Activated CD4-positive, CD25-positive, alpha-beta regulatory T cell treated with anti-CD3 and anti-CD28 coated beads, Interleukin-2, amount 50 U/mL, for 16 hours (primary cell): ENCODE results near the gene GALNT17.
"Not testable (repeated sequence)": the region's sequence is repeated elsewhere in the genome, so short reads cannot be mapped to it uniquely, and the experiment has no call there.

ENCODE experiments used
- DNase-seq: peaks from one replicate; pipeline ENCODE4 v3.0.0-alpha.2; 2020; ENCODE audit warnings: low read depth, low spot score

GALNT17 gene

GRCh38 chr7:71165708-71166107 lies 33.8 kb downstream of the GALNT17 start:
- DNase-seq = no peak

- DNase-seq = no peak
These were observed 39.5 kb downstream of the GALNT17 start for GRCh38 chr7:71171476-71171875.

DNA sequence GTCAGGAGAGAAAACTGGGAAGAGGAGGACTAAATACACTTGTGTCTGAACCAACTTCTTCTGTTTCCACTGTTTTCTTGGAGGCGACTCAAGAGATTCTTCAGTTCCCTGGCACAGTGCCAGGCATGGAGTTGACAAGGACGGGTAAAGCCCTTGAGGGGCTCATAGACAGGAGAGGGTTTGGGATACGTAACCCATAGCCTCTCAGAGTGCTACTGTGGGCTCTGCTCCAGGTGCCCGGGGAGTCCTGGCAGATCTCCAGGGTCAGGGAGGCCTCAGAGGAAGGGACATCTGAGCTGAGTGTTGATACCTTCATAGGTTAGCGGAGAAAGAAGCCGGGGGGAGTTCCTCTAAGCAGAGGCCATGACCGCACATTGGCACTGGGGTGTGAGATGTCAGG lies 42.0 kb downstream of the GALNT17 start:
- DNase-seq = no peak

GRCh38 chr7:71182438-71182935 lies 50.5 kb downstream of the GALNT17 start:
- DNase-seq = no peak

DNA sequence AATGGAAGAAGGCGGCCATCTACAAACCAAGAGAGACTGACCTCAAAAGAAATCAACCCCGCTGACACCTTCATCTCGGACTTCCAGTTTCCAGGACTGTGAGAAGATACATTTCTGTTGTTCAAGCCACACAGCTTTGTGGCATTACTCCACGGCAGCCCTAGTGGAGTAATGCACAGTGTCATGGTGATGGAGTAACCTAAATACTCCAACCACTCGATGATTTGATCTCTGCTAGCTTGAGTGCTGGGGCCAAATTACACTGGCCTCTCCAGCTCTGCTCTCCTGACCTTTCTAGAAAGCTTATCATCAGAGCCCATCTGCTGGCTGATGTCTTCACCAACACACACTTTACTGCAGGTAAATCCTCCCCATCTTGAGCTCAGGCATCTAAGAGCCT lies 52.2 kb downstream of the GALNT17 start:
- no peak for DNase-seq

DNA sequence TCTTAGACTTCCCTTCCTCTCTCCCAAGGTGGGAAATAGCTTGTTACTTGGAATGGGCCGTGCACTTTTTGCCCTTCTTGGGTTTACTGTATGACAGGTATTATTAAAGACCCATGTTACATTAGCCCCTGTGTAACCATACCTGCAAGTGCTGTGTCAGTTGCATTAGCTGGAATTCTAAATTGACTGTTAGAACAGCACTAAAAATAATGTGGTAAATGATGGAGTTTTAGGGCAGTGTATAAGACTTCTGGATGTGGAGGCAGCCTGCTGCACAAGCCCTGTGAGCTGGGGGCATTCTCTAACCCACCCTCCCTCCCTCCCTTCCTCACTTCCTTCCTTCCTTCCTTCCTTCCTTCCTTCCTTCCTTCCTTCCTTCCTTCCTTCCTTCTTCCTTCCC lies 52.7 kb downstream of the GALNT17 start:
- DNase-seq = no peak

DNA sequence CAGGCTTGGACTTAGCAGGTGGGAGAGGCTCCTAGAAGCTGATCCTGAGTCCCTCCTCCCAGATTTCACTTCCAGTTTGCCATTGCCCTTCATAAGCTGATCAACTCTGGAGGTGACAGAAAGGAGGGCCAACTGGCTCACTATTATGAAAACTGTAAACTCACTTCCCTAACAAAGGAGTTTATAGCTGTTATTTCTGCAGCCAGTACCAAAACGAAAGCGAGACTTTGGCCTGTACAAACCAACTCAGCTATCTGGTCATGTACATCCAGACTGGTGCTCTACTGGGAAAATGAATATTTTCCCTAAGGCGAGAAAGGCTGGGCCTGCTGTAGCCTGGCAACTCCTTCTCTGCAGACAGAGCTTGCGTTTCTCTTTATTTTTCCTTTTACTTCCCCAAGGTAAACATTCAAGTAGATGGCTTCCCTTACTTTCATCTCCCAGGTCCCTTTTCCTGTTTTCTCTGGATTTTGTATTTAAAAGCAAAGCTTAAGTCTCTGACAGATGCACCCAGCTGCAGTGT lies 54.7 kb downstream of the GALNT17 start:
- no peak for DNase-seq

DNA sequence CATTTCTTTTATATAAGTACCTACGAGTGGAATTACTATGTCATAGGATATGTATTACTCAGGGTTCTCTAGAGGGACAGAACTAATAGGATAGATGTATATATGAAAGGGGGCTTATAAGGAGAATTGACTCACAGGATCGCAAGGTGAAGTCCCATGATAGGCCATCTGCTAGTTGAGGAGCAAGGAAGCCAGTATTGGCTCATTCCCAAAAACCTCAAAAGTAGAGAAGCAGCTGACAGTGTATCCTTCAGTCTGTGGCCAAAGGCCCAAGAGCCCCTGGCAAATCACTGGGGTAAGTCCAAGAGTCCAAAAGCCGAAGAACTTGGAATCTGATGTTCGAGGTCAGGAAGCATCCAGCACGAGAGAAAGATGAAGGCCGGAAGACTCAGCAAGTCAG lies 59.8 kb downstream of the GALNT17 start:
- no peak for DNase-seq

DNA sequence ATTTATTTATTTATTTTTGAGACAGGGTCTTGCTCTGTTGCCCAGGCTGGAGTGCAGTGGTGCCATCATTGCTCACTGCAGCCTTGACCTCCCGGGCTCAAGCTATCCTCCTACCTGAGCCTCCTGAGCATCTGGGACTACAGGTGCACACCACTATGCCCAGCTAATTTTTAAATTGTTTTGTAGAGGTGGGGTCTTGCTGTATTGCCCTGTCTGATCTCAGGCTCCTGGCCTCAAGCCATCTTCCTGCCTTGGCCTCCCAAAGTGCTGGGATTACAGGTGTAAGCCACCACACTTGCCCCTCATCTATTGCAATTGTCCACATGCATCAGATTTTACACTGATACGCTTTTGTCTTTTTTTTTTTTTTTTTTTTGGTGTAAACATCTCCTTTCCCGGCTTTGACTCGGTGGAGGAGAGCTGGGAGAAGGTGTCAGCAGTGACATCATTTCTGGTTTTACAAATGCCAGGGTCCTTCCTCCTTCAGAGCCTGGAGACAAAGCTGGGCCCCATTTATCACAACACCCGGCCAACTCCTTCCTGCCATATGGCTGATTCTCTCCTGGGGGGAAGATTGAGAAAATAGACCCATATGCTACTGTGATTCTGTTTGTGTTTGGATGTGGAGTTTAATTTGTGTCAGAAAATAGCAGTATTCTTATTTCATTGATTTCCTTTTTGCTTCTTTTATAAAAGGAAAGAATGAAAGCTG lies 61.3 kb downstream of the GALNT17 start:
- DNase-seq = no peak

- DNase-seq = no peak
These were observed 66.4 kb downstream of the GALNT17 start for GRCh38 chr7:71198391-71198790.

DNA sequence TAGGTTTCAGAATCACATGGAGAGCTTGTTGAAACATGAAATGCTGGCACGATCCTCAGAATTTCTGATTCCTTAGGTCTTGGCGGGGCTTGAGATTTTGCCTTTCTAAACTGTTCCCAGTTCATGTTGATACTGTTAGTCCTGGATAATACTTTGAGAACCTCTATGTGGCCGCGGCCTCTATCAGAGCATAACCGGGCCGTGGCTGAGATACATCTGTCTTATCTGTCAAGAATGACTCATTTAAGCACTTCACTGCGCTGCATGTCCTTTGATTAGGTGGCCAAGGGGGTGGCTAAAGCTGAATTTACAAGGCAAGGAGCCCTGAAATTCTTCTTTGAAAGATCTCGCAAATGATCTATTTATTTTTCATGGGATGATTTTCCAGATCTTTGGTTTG lies 66.9 kb downstream of the GALNT17 start:
- no peak for DNase-seq

DNA sequence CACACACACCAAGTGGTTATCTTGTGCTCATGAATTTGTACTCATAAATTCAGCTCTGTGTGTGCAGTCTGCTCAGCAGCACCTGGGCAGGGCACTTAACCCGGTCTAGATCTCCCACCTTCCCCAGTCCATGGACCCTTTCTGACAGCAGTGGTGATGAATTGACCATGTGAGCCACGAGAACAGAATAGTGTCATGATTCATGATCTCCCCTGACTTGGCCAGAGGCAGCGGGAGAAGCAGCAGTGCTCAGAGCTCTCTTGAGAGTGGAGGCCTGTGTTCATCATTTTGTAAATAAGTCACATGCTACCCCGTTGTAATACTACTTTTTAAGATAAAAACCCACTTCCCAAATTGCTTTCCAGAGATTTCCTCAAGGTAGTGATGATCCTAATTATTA lies 74.2 kb downstream of the GALNT17 start:
- no peak for DNase-seq

- no peak for DNase-seq
These were observed 76.9 kb downstream of the GALNT17 start for GRCh38 chr7:71208881-71209280.

GRCh38 chr7:71209484-71209883 lies 77.5 kb downstream of the GALNT17 start:
- DNase-seq = not testable (repeated sequence)

DNA sequence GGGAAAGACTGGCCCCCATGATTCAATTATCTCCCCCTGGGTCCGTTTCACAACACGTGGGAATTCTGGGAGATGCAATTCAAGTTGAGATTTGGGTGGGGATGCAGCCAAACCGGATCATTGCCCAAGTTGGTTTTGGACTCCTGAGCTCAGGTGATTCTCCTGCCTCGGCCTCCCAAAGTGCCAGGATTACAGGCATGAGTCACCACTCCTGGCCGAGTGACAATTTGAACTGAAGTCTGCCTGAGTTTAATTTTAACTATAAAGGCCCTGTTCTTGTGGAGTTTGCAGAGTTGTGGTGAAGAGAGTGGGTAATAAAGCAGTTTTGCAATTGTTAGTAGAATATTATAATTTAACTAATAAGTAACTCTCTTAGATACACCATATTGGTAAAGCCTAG lies 78.3 kb downstream of the GALNT17 start:
- DNase-seq = no peak

DNA sequence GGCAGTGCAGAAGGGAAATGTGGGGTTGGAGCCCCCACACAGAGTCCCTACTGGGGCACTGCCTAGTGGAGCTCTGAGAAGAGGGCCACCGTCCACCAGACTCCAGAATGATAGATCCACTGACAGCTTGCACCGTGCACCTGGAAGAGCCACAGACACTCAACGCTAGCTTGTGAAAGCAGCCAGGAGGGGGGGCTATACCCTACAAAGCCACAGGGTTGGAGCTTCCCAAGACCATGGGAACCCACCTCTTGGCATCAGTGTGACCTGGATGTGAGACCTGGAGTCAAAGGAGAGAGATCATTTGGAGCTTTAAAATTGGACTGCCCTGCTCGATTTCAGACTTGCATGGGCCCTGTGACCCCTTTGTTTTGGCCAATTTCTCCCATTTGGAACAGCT lies 80.5 kb downstream of the GALNT17 start:
- not testable (repeated sequence) for DNase-seq

DNA sequence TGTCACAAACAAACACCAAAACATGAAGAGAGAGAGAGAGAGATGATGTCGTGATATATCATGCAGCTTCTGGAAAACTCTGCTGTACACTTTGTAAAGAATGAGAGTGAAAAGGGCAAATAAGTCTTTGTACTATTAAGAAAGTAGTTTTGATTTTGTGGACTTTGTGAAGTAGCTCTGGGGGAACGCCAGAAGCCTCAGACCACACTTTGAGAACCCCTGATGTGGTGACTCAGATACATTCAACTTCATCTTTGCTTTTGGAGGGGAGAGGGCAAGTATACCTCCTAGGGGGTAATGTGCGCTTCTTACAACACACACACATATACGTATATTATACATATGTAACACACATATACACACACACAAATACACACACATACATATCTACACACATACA lies 84.3 kb downstream of the GALNT17 start:
- no peak for DNase-seq

GRCh38 chr7:71220210-71220695 lies 88.3 kb downstream of the GALNT17 start:
- no peak for DNase-seq

DNA sequence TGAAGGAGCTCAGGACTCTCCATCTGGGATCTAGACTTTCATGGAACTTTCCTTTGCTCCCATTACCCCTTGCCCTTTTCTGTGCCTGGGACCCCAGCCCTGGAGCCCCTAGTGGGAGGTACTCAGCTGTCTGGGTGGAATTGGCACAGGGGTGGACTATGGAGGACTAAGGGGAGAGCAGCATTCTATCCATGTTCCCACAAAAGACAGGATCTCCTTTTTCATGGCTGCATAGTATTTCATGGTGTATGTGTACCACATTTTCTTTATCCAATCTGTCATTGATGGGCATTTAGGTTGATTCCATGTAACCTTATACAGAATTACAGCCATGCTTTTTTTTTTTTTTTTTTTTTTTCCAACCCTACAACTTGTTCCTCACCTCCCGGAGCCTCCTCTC lies 89.1 kb downstream of the GALNT17 start:
- DNase-seq = no peak

GRCh38 chr7:71221549-71221948 lies 89.6 kb downstream of the GALNT17 start:
- DNase-seq = no peak

DNA sequence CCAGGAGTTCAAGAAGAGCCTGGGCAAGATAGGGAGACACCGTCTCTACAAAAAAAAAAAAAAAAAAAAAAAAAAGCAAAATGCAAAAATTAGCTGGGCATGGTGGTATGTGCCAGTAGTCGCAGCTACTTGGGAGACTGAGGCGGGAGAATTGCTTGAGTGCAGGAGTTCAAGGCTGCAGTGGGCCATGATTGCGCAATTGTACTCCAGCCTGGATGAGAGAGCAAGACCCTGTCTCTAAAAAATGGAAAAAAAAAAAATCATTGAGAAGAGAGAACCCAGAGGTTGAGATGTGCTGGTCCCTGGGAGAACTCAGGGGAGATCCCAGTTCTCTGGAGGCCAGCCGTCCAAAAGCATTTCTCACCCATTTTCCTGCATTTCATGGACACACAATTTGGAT lies 95.2 kb downstream of the GALNT17 start:
- no peak for DNase-seq

DNA sequence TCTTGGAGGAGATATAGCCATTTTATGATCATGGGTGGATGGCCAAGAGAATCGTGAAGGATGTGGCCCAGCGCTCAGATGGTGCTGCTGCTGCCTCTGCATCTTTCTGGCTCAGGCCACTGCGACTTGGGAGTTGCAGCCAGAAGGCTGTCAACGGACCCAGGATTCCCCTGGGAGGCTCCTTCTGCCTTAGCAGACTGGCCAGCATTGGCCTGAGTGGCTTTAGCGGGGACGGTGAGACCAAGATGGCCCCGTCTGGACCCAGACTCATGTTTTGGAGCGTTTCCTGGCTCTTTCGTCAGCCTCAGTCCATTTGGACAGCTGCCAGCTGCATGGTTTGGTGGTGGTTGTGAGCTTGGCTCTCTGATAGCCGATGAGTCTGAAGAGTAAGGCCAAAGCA lies 97.2 kb downstream of the GALNT17 start:
- no peak for DNase-seq

DNA sequence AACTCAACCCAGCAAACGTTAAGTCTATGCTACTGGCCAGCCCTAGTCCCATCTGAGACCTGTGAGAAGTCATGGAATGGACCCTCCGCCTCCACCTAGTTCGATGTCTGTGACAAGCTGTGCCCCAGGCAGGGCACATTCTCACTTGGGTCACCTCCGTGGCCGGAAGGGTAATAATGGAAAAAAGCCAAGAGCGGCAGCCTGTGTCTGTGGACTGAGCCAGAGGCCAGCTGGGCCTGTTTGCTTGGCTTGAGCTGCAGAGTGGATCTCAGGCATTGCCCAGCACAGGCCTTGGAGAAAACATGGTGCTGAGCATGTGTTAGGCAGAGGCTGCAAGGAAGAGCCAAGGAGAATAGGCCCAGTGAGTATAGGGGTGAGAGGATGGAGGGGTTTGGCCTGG lies 97.8 kb downstream of the GALNT17 start:
- no peak for DNase-seq

GRCh38 chr7:71235253-71235652 lies 103.3 kb downstream of the GALNT17 start:
- no peak for DNase-seq
